ENCODE results near the gene FAM3D. TPM values are rescaled to one million over a fixed set of nuclear protein-coding genes. Genes with fewer than 3 reads are reported as not detected.

Gene FAM3D
- polyA plus RNA-seq, 2 of the 4 experiments (the other 2 are of a cell fraction) = not detected

DNA sequence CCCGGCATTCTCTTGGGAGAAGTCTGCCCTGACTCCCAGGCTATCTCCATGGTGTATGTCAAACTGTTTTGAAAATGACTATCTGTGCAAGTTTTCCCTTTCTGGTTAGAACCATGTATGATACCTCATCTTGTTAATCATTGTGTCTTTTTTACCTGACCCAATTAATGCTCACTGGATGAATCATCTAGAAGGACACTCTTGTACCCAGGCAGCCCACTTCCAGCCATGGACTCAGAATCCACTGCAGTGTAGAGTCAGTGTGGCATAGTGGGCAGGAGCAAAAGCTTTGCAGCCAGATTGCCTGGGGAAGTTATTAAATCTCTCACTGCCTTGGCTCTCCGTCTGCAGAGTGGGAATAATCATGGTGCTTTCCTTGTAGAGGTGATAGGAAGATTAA, 1.2 kb downstream of the FAM3D start:
- H3K4me3 ChIP-seq = no peak overlapping the region
- ChIA-PET POLR2A (no interaction called here), CTCF (no interaction called here)
- ATAC-seq (no peak), FAIRE-seq (no peak), DNase-seq (ENCODE audit: low read depth in 1 of 2, low spot score in 1 of 2) (no peak)
- H3K9me3 ChIP-seq = no peaks in the 10 kb centered on the region
- no peaks in the 10 kb centered on the region for H3K4me1 ChIP-seq
- TF ChIP-seq HOXB5 (CRISPR knock-in tag; IDR thresholded peaks at IDR 0.05) = no peak
- H3K27ac ChIP-seq = no peak overlapping the region
- H3K4me2 ChIP-seq = no peak overlapping the region
- WGBS (ENCODE audit: missing lambda C conversion rate) = 52% methylated on average over 2 of the region's 2 CpGs

DNA sequence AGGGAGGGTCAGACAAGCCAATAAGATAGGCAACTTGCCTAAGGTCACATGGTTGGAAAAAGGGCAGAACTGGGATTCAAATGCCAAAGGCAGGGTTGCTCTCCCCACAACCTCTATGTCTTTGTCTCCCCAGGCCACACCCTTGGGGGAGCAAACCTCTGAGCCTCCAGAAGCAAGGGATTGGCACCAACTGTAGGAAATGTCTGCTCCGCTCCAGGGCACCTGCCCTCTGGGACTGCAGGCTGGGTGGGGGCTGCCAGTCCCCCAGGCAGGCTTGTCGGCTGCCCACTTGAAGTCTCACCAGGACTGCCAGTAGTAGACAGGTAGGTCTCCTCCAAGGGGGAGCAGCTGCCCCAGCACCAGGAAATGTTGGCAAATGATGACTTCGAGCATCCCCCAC, 2.0 kb downstream of the FAM3D start:
- WGBS (ENCODE audit: missing lambda C conversion rate) = no CpG with 5 or more reads among the region's 3 CpGs
- POLR2A ChIA-PET = no interaction called here
- CTCF ChIA-PET = no interaction called here
- no peak overlapping the region for H3K4me2 ChIP-seq
- H3K27ac ChIP-seq = no peak overlapping the region
- H3K9me3 ChIP-seq = no peaks in the 10 kb centered on the region
- H3K4me3 ChIP-seq = no peak overlapping the region
- DNase-seq (ENCODE audit: low read depth in 1 of 2, low spot score in 1 of 2) (no peak), ATAC-seq (no peak), FAIRE-seq (no peak)
- H3K4me1 ChIP-seq = no peaks in the 10 kb centered on the region
- TF ChIP-seq POLR2A (IDR thresholded peaks at IDR 0.05; ENCODE audit: low read length) (no peak), MAZ (IDR thresholded peaks at IDR 0.05; ENCODE audit: borderline replicate concordance, low read depth, low read length) (no peak), POLR2AphosphoS2 (conservative IDR thresholded peaks at IDR 0.05; ENCODE audit: low read length) (no peak), TP53 (CRISPR knock-in tag; IDR thresholded peaks at IDR 0.05) (no peak), JUNB (IDR thresholded peaks at IDR 0.05) (no peak), HDAC2 (IDR thresholded peaks at IDR 0.05) (no peak), ZNF302 (CRISPR knock-in tag; IDR thresholded peaks at IDR 0.05) (no peak), FOSB (CRISPR knock-in tag; IDR thresholded peaks at IDR 0.05) (no peak), KDM5A (IDR thresholded peaks at IDR 0.05) (no peak), ESRRA (IDR thresholded peaks at IDR 0.05; ENCODE audit: borderline replicate concordance, low read length) (no peak)
- TF ChIP-seq, protein P1, sequence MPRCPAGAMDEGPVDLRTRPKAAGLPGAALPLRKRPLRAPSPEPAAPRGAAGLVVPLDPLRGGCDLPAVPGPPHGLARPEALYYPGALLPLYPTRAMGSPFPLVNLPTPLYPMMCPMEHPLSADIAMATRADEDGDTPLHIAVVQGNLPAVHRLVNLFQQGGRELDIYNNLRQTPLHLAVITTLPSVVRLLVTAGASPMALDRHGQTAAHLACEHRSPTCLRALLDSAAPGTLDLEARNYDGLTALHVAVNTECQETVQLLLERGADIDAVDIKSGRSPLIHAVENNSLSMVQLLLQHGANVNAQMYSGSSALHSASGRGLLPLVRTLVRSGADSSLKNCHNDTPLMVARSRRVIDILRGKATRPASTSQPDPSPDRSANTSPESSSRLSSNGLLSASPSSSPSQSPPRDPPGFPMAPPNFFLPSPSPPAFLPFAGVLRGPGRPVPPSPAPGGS (IDR thresholded peaks at IDR 0.05) = no peak
- TF ChIP-seq, protein P2, sequence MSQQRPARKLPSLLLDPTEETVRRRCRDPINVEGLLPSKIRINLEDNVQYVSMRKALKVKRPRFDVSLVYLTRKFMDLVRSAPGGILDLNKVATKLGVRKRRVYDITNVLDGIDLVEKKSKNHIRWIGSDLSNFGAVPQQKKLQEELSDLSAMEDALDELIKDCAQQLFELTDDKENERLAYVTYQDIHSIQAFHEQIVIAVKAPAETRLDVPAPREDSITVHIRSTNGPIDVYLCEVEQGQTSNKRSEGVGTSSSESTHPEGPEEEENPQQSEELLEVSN (IDR thresholded peaks at IDR 0.05; ENCODE audit: borderline replicate concordance, low read depth) = no peak
- TF ChIP-seq, protein P3, sequence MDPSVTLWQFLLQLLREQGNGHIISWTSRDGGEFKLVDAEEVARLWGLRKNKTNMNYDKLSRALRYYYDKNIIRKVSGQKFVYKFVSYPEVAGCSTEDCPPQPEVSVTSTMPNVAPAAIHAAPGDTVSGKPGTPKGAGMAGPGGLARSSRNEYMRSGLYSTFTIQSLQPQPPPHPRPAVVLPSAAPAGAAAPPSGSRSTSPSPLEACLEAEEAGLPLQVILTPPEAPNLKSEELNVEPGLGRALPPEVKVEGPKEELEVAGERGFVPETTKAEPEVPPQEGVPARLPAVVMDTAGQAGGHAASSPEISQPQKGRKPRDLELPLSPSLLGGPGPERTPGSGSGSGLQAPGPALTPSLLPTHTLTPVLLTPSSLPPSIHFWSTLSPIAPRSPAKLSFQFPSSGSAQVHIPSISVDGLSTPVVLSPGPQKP (IDR thresholded peaks at IDR 0.05; ENCODE audit: low read depth, low read length) = no peak
- TF ChIP-seq, protein P4, sequence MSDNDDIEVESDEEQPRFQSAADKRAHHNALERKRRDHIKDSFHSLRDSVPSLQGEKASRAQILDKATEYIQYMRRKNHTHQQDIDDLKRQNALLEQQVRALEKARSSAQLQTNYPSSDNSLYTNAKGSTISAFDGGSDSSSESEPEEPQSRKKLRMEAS (IDR thresholded peaks at IDR 0.05) = no peak
- TF ChIP-seq, protein P5, sequence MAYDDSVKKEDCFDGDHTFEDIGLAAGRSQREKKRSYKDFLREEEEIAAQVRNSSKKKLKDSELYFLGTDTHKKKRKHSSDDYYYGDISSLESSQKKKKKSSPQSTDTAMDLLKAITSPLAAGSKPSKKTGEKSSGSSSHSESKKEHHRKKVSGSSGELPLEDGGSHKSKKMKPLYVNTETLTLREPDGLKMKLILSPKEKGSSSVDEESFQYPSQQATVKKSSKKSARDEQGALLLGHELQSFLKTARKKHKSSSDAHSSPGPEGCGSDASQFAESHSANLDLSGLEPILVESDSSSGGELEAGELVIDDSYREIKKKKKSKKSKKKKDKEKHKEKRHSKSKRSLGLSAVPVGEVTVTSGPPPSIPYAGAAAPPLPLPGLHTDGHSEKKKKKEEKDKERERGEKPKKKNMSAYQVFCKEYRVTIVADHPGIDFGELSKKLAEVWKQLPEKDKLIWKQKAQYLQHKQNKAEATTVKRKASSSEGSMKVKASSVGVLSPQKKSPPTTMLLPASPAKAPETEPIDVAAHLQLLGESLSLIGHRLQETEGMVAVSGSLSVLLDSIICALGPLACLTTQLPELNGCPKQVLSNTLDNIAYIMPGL (CRISPR knock-in tag; IDR thresholded peaks at IDR 0.05; ENCODE audit: borderline replicate concordance) = no peak

DNA sequence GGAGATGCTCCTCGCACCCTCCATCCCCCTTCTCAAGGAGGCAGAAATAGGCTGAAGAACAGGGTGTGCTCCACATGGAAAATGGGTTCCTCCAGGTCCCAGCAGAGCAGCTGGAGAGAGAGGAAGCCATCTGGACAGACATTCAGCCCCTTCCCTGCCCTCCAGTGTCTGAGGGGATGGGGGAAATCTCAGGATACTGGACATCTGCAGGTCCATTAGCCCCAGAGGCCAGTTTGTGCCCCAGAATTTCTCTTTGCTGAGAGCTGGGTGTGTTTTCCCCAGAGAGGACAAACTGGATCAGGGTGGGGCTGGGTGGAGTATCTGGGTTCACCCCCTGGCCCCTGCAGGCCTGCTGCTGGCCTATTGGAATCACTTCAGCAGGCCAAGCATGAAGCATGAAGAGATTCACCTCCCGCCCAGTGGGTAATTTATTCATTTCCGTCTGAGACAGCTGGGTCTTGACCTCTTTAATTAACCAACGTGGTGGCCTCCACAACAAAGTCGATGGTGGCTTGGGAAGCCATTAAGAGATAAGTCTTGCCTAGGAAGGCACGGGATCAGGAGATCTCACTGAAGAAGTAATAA, 4.6 kb downstream of the FAM3D start:
- H3K4me2 ChIP-seq = no peak overlapping the region
- H3K9me3 ChIP-seq = no peaks in the 10 kb centered on the region
- no peaks in the 10 kb centered on the region for H3K4me1 ChIP-seq
- 31% methylated on average over 5 of the region's 6 CpGs for WGBS (ENCODE audit: missing lambda C conversion rate)
- no peak overlapping the region for H3K27ac ChIP-seq
- ChIA-PET CTCF (interaction anchor here (1.1 to 1.4 kb wide), 2 partner anchors 21 to 31 kb away, joined by 3 to 4 read pairs; no protein-coding TSS in a partner anchor), POLR2A (no interaction called here)
- DNase-seq (ENCODE audit: low read depth in 1 of 2, low spot score in 1 of 2) (no peak), FAIRE-seq (no peak), ATAC-seq (no peak)
- TF ChIP-seq SREBF2 (IDR thresholded peaks at IDR 0.05) = no peak
- TF ChIP-seq, protein P6, sequence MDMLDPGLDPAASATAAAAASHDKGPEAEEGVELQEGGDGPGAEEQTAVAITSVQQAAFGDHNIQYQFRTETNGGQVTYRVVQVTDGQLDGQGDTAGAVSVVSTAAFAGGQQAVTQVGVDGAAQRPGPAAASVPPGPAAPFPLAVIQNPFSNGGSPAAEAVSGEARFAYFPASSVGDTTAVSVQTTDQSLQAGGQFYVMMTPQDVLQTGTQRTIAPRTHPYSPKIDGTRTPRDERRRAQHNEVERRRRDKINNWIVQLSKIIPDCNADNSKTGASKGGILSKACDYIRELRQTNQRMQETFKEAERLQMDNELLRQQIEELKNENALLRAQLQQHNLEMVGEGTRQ (IDR thresholded peaks at IDR 0.05) = no peak
- TF ChIP-seq, protein P5 (CRISPR knock-in tag; IDR thresholded peaks at IDR 0.05; ENCODE audit: borderline replicate concordance) = no peak
- TF ChIP-seq NR3C1 (IDR thresholded peaks at IDR 0.05) = no peak
- no peak for TF ChIP-seq RNF2 (IDR thresholded peaks at IDR 0.05; ENCODE audit: borderline replicate concordance, low read depth)
- TF ChIP-seq CBX2 (IDR thresholded peaks at IDR 0.05; ENCODE audit: borderline replicate concordance, low read depth) = no peak
- TF ChIP-seq, protein P7, sequence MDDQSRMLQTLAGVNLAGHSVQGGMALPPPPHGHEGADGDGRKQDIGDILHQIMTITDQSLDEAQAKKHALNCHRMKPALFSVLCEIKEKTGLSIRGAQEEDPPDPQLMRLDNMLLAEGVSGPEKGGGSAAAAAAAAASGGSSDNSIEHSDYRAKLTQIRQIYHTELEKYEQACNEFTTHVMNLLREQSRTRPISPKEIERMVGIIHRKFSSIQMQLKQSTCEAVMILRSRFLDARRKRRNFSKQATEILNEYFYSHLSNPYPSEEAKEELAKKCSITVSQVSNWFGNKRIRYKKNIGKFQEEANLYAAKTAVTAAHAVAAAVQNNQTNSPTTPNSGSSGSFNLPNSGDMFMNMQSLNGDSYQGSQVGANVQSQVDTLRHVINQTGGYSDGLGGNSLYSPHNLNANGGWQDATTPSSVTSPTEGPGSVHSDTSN (IDR thresholded peaks at IDR 0.05) = no peak
- TF ChIP-seq NPAS2 (CRISPR knock-in tag; IDR thresholded peaks at IDR 0.05; ENCODE audit: borderline replicate concordance) = no peak
- H3K4me3 ChIP-seq = no peak overlapping the region

Data from A549 (cell line).